ENCODE measurements around the gene SLC5A6.
"Not testable (repeated sequence)": the region's sequence is repeated elsewhere in the genome, so short reads cannot be mapped to it uniquely, and the experiment has no call there.

SLC5A6 gene

GRCh38 chr2:27204566-27204965 lies 7.5 kb downstream of the SLC5A6 start:
- H3K9me3 ChIP-seq, result no peaks in the 10 kb centered on the region
- no peak for TF ChIP-seq CTCF (IDR thresholded peaks at IDR 0.05)
- H3K4me1 ChIP-seq (ENCODE audit: control insufficient read depth in 1 of 2, insufficient read depth in 1 of 2, low read depth in 1 of 2, low read length in 1 of 2), result no peaks in the 10 kb centered on the region
- no peak overlapping the region for H3K27ac ChIP-seq
- no peak overlapping the region for H3K4me3 ChIP-seq (ENCODE audit: low read depth in 1 of 2, low read length in 1 of 2)
- peaks cover 14% of the 10 kb centered on the region for H3K36me3 ChIP-seq
- H3K27me3 ChIP-seq, result no peaks in the 10 kb centered on the region

GRCh38 chr2:27203741-27204140 lies 8.3 kb downstream of the SLC5A6 start:
- Histone ChIP-seq H3K4me3 (ENCODE audit: low read depth in 1 of 2, low read length in 1 of 2) (no peak overlapping the region), H3K27ac (no peak overlapping the region), H3K4me1 (ENCODE audit: control insufficient read depth in 1 of 2, insufficient read depth in 1 of 2, low read depth in 1 of 2, low read length in 1 of 2) (no peaks in the 10 kb centered on the region), H3K9me3 (no peaks in the 10 kb centered on the region), H3K27me3 (no peaks in the 10 kb centered on the region), H3K36me3 (peaks cover 14% of the 10 kb centered on the region)
- TF ChIP-seq CTCF (IDR thresholded peaks at IDR 0.05), result no peak

- TF ChIP-seq CTCF (IDR thresholded peaks at IDR 0.05), result no peak
- H3K9me3 ChIP-seq, result no peaks in the 10 kb centered on the region
- no peak overlapping the region for H3K4me3 ChIP-seq (ENCODE audit: low read depth in 1 of 2, low read length in 1 of 2)
- H3K27ac ChIP-seq, result no peak overlapping the region
- H3K27me3 ChIP-seq, result no peaks in the 10 kb centered on the region
- H3K36me3 ChIP-seq, result peaks cover 14% of the 10 kb centered on the region
- H3K4me1 ChIP-seq (ENCODE audit: control insufficient read depth in 1 of 2, insufficient read depth in 1 of 2, low read depth in 1 of 2, low read length in 1 of 2), result no peaks in the 10 kb centered on the region
Measured at GRCh38 chr2:27202854-27203253, 9.2 kb downstream of the SLC5A6 start.

- Histone ChIP-seq H3K4me3 (ENCODE audit: low read depth in 1 of 2, low read length in 1 of 2) (no peak overlapping the region), H3K27ac (no peak overlapping the region), H3K27me3 (no peaks in the 10 kb centered on the region), H3K9me3 (no peaks in the 10 kb centered on the region), H3K4me1 (ENCODE audit: control insufficient read depth in 1 of 2, insufficient read depth in 1 of 2, low read depth in 1 of 2, low read length in 1 of 2) (no peaks in the 10 kb centered on the region), H3K36me3 (peaks cover 14% of the 10 kb centered on the region)
- TF ChIP-seq CTCF (IDR thresholded peaks at IDR 0.05), result no peak
Measured at GRCh38 chr2:27201675-27202074, 10.4 kb downstream of the SLC5A6 start.

GRCh38 chr2:27199241-27199640 lies 12.8 kb downstream of the SLC5A6 start:
- Histone ChIP-seq H3K9me3 (no peaks in the 10 kb centered on the region), H3K27ac (no peak overlapping the region), H3K4me3 (ENCODE audit: low read depth in 1 of 2, low read length in 1 of 2) (no peak overlapping the region), H3K36me3 (peaks cover 8% of the 10 kb centered on the region), H3K4me1 (ENCODE audit: control insufficient read depth in 1 of 2, insufficient read depth in 1 of 2, low read depth in 1 of 2, low read length in 1 of 2) (no peaks in the 10 kb centered on the region), H3K27me3 (no peaks in the 10 kb centered on the region)
- no peak for TF ChIP-seq CTCF (IDR thresholded peaks at IDR 0.05)

- Histone ChIP-seq H3K9me3 (no peaks in the 10 kb centered on the region), H3K27ac (no peak overlapping the region), H3K36me3 (peaks cover 2% of the 10 kb centered on the region), H3K4me1 (ENCODE audit: control insufficient read depth in 1 of 2, insufficient read depth in 1 of 2, low read depth in 1 of 2, low read length in 1 of 2) (no peaks in the 10 kb centered on the region), H3K4me3 (ENCODE audit: low read depth in 1 of 2, low read length in 1 of 2) (no peak overlapping the region), H3K27me3 (no peaks in the 10 kb centered on the region)
- no peak for TF ChIP-seq CTCF (IDR thresholded peaks at IDR 0.05)
Measured at GRCh38 chr2:27198627-27199026, 13.4 kb downstream of the SLC5A6 start.

GRCh38 chr2:27198068-27198467 lies 14.0 kb downstream of the SLC5A6 start:
- not testable (repeated sequence) for H3K36me3 ChIP-seq; H3K4me1 ChIP-seq (ENCODE audit: control insufficient read depth in 1 of 2, insufficient read depth in 1 of 2, low read depth in 1 of 2, low read length in 1 of 2); H3K9me3 ChIP-seq; H3K27ac ChIP-seq; H3K27me3 ChIP-seq; H3K4me3 ChIP-seq (ENCODE audit: low read depth in 1 of 2, low read length in 1 of 2)

- H3K4me3 ChIP-seq (ENCODE audit: low read depth in 1 of 2, low read length in 1 of 2); H3K27me3 ChIP-seq; H3K9me3 ChIP-seq; H3K36me3 ChIP-seq; H3K4me1 ChIP-seq (ENCODE audit: control insufficient read depth in 1 of 2, insufficient read depth in 1 of 2, low read depth in 1 of 2, low read length in 1 of 2); H3K27ac ChIP-seq: not testable (repeated sequence)
Measured at GRCh38 chr2:27195799-27196198, 16.3 kb downstream of the SLC5A6 start.

All from neutrophil (primary cell).